Breast epithelium (tissue), 4 donors: ENCODE results near the gene INPP5K. TPM values are rescaled to one million over a fixed set of nuclear protein-coding genes. Genes with fewer than 3 reads are reported as not detected.
A peak's percentile ranks its signal among the peaks of the same experiment; 100 is the strongest.
"Not testable (repeated sequence)": the region's sequence is repeated elsewhere in the genome, so short reads cannot be mapped to it uniquely, and the experiment has no call there.

Source experiments
- DNase-seq, 2 donors: peaks; one replicate each; pipeline ENCODE4 v3.0.0-alpha.2; 2019; ENCODE audit warnings: low spot score in 2 of 2
- H3K27ac ChIP-seq, 2 donors: fragments of 200-600 bp; sonication (generic) in 1 of 2; one replicate each; pipeline ENCODE4 v1.5.1; 2016 to 2019; ENCODE audit warnings: mild to moderate bottlenecking in 1 of 2
- H3K27me3 ChIP-seq, 2 donors: fragments of 200-600 bp; sonication (generic) in 1 of 2; one replicate each; pipeline versions ENCODE4 v1.5.1 to v1.6.0; 2017 to 2019; ENCODE audit warnings: control low read depth in 1 of 2, mild to moderate bottlenecking in 1 of 2
- H3K36me3 ChIP-seq: fragments of 200-600 bp; one replicate; pipeline ENCODE4 v1.5.1; 2019
- H3K4me1 ChIP-seq, 2 donors: fragments of 200-600 bp; sonication (generic); one replicate each; pipeline ENCODE4 v1.5.1; 2016 to 2019; ENCODE audit warnings: control low read depth in 1 of 2
- H3K4me3 ChIP-seq, 3 donors: fragments of 200-600 bp; sonication (generic); 1 replicate in 2 of 3; 2 replicates in 1 of 3; pipeline ENCODE4 v1.5.1; 2016 to 2019; ENCODE audit warnings: mild to moderate bottlenecking in 3 of 3, moderate library complexity in 2 of 3
- H3K9me3 ChIP-seq, 2 donors: fragments of 200-600 bp; sonication (generic) in 1 of 2; one replicate each; pipeline ENCODE4 v1.5.1; 2016 to 2019; ENCODE audit warnings: control low read depth in 1 of 2
- CTCF ChIP-seq, 3 donors: fragments of 450-650 bp; IDR thresholded peaks; one replicate each; pipeline ENCODE4 v1.5.1; 2016 to 2017; ENCODE audit warnings: antibody characterized with exemption in 3 of 3, mild to moderate bottlenecking in 3 of 3, moderate library complexity in 3 of 3
- POLR2A ChIP-seq: fragments of 450-650 bp; IDR thresholded peaks from one replicate; pipeline ENCODE4 v1.6.1; 2016; ENCODE audit warnings: antibody characterized with exemption, mild to moderate bottlenecking, moderate library complexity
- POLR2AphosphoS5 ChIP-seq, 3 donors: sonication (generic); formaldehyde crosslinking; IDR thresholded peaks; one replicate each; pipeline ENCODE4 v1.6.1; 2017; ENCODE audit warnings: antibody characterized with exemption in 3 of 3
- intact Hi-C: fragments of 100-400 bp; cut with DNase I; formaldehyde crosslinking; loops from one replicate; pipeline ENCODE4 v1.15.1; 2023; ENCODE audit warnings: low total_unique reads
- total RNA-seq, 3 donors: library from RNA; depleted of rRNA; stranded (reverse); fragments of >200 nt; gene quantifications; one replicate each; pipeline ENCODE4 v1.1.0, GENCODE V29; 2016

The INPP5K gene
- total RNA-seq, 3 donors from 2014 or later = 75.2 to 177 (median 88.8) TPM

DNA sequence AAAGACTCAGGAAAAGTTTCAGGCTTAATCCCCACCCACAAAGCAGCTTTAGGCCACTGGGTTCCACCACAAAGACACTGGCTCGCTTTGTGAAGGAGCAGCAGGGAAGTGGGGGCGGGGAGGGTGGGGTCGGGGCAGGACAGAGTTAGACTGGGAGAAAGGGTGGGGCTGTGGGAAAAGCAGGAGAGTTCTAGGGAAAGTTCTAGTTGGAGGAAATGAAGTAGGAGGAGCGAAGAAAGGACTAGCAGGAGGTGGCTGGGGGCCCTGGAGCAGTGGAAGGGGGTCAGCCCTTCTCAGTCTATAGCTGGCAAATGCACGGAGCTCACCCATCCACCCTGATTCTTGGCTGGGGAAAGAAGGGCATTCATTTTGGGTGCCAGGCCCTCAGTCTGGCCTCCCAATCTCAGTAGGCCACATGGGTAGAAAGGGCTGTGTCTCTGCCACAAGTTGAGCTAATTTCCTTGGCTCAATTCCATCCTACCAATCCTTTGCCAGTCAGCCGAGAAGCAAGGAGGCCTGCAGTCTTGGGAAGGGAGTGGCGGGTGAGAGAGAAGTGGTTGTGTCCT lies 4.6 kb downstream of the INPP5K start:
- Histone ChIP-seq H3K27me3 (no peaks in the 10 kb centered on the region), H3K9me3 (no peaks in the 10 kb centered on the region), H3K4me3 (no peak overlapping the region), H3K36me3 (no peaks in the 10 kb centered on the region), H3K27ac (peak overlapping the region; percentile 81 to 83), H3K4me1 (peaks cover 0 to 26% of the 10 kb centered on the region in 2 donors)
- DNase-seq = peak in 1 of 2 donors; percentile 59
- no peak for TF ChIP-seq CTCF (IDR thresholded peaks at IDR 0.05)
- no peak for TF ChIP-seq POLR2AphosphoS5 (IDR thresholded peaks at IDR 0.05)
- TF ChIP-seq POLR2A = no peak
- intact Hi-C loops = loop anchor here (10.0 kb wide), 2 partner anchors 147 to 237 kb away; partner anchors contain the start of genes BHLHA9 and TRARG1

- intact Hi-C loops = loop anchor here (10.0 kb wide), 2 partner anchors 146 to 236 kb away; partner anchors contain the start of genes BHLHA9 and TRARG1
- TF ChIP-seq CTCF (IDR thresholded peaks at IDR 0.05) (no peak), POLR2A (no peak), POLR2AphosphoS5 (IDR thresholded peaks at IDR 0.05) (no peak)
- Histone ChIP-seq H3K4me3 (no peak overlapping the region), H3K27ac (peak overlapping the region; percentile 81 to 83), H3K36me3 (no peaks in the 10 kb centered on the region), H3K27me3 (no peaks in the 10 kb centered on the region), H3K4me1 (peaks cover 0 to 26% of the 10 kb centered on the region in 2 donors), H3K9me3 (no peaks in the 10 kb centered on the region)
- DNase-seq = no peak
These were observed 5.1 kb downstream of the INPP5K start for GRCh38 chr17:1511290-1511689.

DNA sequence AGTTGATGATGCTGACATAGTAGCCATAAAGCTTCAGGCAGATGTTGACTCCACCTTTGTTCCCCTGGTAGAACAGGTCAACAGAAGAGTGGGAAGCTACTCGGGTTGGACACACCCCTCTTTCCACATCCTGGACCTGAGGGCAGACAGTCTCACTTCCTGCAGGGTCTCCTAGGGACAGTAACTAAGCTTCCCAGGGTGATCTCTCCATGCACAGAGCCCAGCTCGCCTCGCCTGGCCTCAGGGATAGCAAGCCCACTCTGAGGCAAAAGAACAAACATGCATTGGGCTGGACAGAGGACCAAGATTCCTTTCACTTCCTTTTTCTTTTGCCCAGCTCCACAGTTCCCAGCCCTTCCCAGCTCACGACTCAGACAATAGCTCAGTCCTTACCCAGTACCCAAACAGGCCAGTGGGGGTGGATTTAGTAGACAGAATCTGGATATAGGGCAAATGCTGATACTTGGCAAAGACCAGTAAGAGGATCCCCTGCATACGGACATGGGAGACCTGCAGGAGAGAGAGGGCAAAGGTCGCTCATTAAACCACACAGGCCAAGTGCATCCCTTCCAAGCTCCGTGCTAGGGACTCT lies 7.0 kb downstream of the INPP5K start:
- intact Hi-C loops = no loop called here
- TF ChIP-seq POLR2A = no peak
- TF ChIP-seq CTCF (IDR thresholded peaks at IDR 0.05) = no peak
- no peak for TF ChIP-seq POLR2AphosphoS5 (IDR thresholded peaks at IDR 0.05)
- no peaks in the 10 kb centered on the region for H3K9me3 ChIP-seq
- H3K36me3 ChIP-seq = no peaks in the 10 kb centered on the region
- H3K4me1 ChIP-seq = peaks cover 0 to 16% of the 10 kb centered on the region in 2 donors
- H3K27me3 ChIP-seq = no peaks in the 10 kb centered on the region
- DNase-seq = no peak
- H3K4me3 ChIP-seq = no peak overlapping the region
- no peak overlapping the region for H3K27ac ChIP-seq

- H3K36me3 ChIP-seq, H3K9me3 ChIP-seq, H3K27me3 ChIP-seq, H3K4me3 ChIP-seq, intact Hi-C loops, H3K27ac ChIP-seq, DNase-seq: not testable (repeated sequence)
- peaks cover 0 to 16% of the 10 kb centered on the region in 2 donors for H3K4me1 ChIP-seq
These were observed 7.7 kb downstream of the INPP5K start for GRCh38 chr17:1508709-1509108.

- no peak for DNase-seq
- no peaks in the 10 kb centered on the region for H3K36me3 ChIP-seq
- H3K27ac ChIP-seq = no peak overlapping the region
- H3K4me1 ChIP-seq = peaks cover 0 to 14% of the 10 kb centered on the region in 2 donors
- no peak overlapping the region for H3K4me3 ChIP-seq
- no peaks in the 10 kb centered on the region for H3K9me3 ChIP-seq
- intact Hi-C loops = no loop called here
- no peak for TF ChIP-seq CTCF (IDR thresholded peaks at IDR 0.05)
- no peak for TF ChIP-seq POLR2A
- TF ChIP-seq POLR2AphosphoS5 (IDR thresholded peaks at IDR 0.05) = no peak
- H3K27me3 ChIP-seq = no peaks in the 10 kb centered on the region
These were observed 9.7 kb downstream of the INPP5K start for GRCh38 chr17:1506649-1507267.
